Activated CD4-positive, alpha-beta memory T cell treated with anti-CD3 and anti-CD28 coated beads for 36 hours (primary cell): ENCODE data around the gene REXO1. TPM values are rescaled to one million over a fixed set of nuclear protein-coding genes. Genes with fewer than 3 reads are reported as not detected.
"Not testable (repeated sequence)": the region's sequence is repeated elsewhere in the genome, so short reads cannot be mapped to it uniquely, and the experiment has no call there.

Experiments used
- CTCF ChIA-PET: fragments of 350-600 bp; sonication (Branson Sonifier 250); formaldehyde crosslinking; loops from one replicate; lab custom pipeline; 2021; ENCODE audit warnings: antibody characterized with exemption, inconsistent platforms; lab: Charles Lee
- POLR2A ChIA-PET: fragments of 350-600 bp; sonication (Branson Sonifier 250); formaldehyde crosslinking; loops from one replicate; lab custom pipeline; 2021; ENCODE audit warnings: antibody characterized with exemption; lab: Charles Lee
- DNase-seq: peaks from one replicate; pipeline ENCODE4 v3.0.0-alpha.2; 2020
- H3K27ac Mint-ChIP-seq: one replicate; pipeline ENCODE4 v1.8.0; 2021; ENCODE audit warnings: mixed read lengths
- H3K27me3 Mint-ChIP-seq: one replicate; pipeline ENCODE4 v1.8.0; 2021; ENCODE audit warnings: mixed read lengths
- H3K36me3 Mint-ChIP-seq: one replicate; pipeline ENCODE4 v1.8.0; 2021; ENCODE audit warnings: mixed read lengths
- H3K4me1 Mint-ChIP-seq: one replicate; pipeline ENCODE4 v1.8.0; 2021; ENCODE audit warnings: low read depth, mixed read lengths
- H3K4me3 Mint-ChIP-seq: one replicate; pipeline ENCODE4 v1.8.0; 2021; ENCODE audit warnings: mild to moderate bottlenecking, mixed read lengths
- H3K9me3 Mint-ChIP-seq: one replicate; pipeline ENCODE4 v1.8.0; 2021; ENCODE audit warnings: mixed read lengths
- intact Hi-C: fragments of 100-400 bp; cut with micrococcal nuclease; formaldehyde crosslinking; loops from one replicate; pipeline ENCODE4 v1.15.1; 2023
- total RNA-seq, 2 experiments: library from RNA; stranded (reverse); gene quantifications; one replicate each; pipeline ENCODE4 v1.2.3, GENCODE V29; 2021

REXO1 gene
- total RNA-seq, result 10 to 100 TPM; 41.9 to 45.3 TPM

- Mint-ChIP-seq H3K4me3 (peak within 1 kb of the TSS; percentile 88), H3K36me3 (peaks cover 9% of the 10 kb centered on the region), H3K9me3 (no peaks in the 10 kb centered on the region), H3K27me3 (no peaks in the 10 kb centered on the region), H3K27ac (peak within 1 kb of the TSS; percentile 89), H3K4me1 (peaks cover 61% of the 10 kb centered on the region)
- POLR2A ChIA-PET, result no interaction called here
- peak; percentile 98 for DNase-seq
- CTCF ChIA-PET, result interaction anchor here (0.9 to 2.1 kb wide), 7 partner anchors 10 to 97 kb away, joined by 4 to 19 read pairs (median 5); no protein-coding TSS in a partner anchor
- intact Hi-C loops, result loop anchor here (1.0 kb wide), 1 partner anchor 36 kb away; the partner anchor contains the start of gene ATP8B3
Measured at GRCh38 chr19:1848399-1849131, at the start of gene REXO1. Gene REXO1, minus strand, starts transcription at chr19:1848483. Its CDS starts 125 bp downstream, at chr19:1848358.

GRCh38 chr19:1896508-1896907 is 48.2 kb upstream of the REXO1 start:
- H3K4me3 Mint-ChIP-seq, result peak overlapping the region; percentile 84
- ChIA-PET POLR2A (interaction anchor here (0.6 to 3.4 kb wide), 5 partner anchors 12 to 444 kb away, joined by 3 to 20 read pairs (median 4); partner anchors contain the start of gene ABHD17A), CTCF (interaction anchor here (0.6 to 1.8 kb wide), 5 partner anchors 19 to 86 kb away, joined by 3 to 12 read pairs (median 4); no protein-coding TSS in a partner anchor)
- DNase-seq, result no peak
- no peaks in the 10 kb centered on the region for H3K9me3 Mint-ChIP-seq
- peaks cover 26% of the 10 kb centered on the region for H3K4me1 Mint-ChIP-seq
- H3K27me3 Mint-ChIP-seq, result no peaks in the 10 kb centered on the region
- H3K36me3 Mint-ChIP-seq, result no peaks in the 10 kb centered on the region
- H3K27ac Mint-ChIP-seq, result peak overlapping the region; percentile 98
- intact Hi-C loops, result no loop called here

GRCh38 chr19:1893791-1894190 is 45.5 kb upstream of the REXO1 start:
- no peaks in the 10 kb centered on the region for H3K36me3 Mint-ChIP-seq
- H3K9me3 Mint-ChIP-seq, result no peaks in the 10 kb centered on the region
- no peaks in the 10 kb centered on the region for H3K27me3 Mint-ChIP-seq
- ChIA-PET CTCF (no interaction called here), POLR2A (no interaction called here)
- no peak for DNase-seq
- H3K4me3 Mint-ChIP-seq, result no peak overlapping the region
- H3K27ac Mint-ChIP-seq, result peak overlapping the region; percentile 11
- intact Hi-C loops, result no loop called here
- peaks cover 26% of the 10 kb centered on the region for H3K4me1 Mint-ChIP-seq

GRCh38 chr19:1889907-1890306 is 41.6 kb upstream of the REXO1 start:
- no peak for DNase-seq
- Mint-ChIP-seq H3K27ac (peak overlapping the region; percentile 59), H3K36me3 (no peaks in the 10 kb centered on the region), H3K4me3 (no peak overlapping the region), H3K4me1 (peaks cover 2% of the 10 kb centered on the region), H3K27me3 (no peaks in the 10 kb centered on the region), H3K9me3 (no peaks in the 10 kb centered on the region)
- ChIA-PET POLR2A (no interaction called here), CTCF (interaction anchor here (0.5 to 1.2 kb wide), 2 partner anchors 14 to 114 kb away, joined by 3 to 4 read pairs; no protein-coding TSS in a partner anchor)
- intact Hi-C loops, result no loop called here

GRCh38 chr19:1888385-1888784 is 40.1 kb upstream of the REXO1 start:
- H3K27me3 Mint-ChIP-seq, result no peaks in the 10 kb centered on the region
- DNase-seq, result no peak
- peaks cover 8% of the 10 kb centered on the region for H3K4me1 Mint-ChIP-seq
- POLR2A ChIA-PET, result no interaction called here
- CTCF ChIA-PET, result interaction anchor here (1.2 kb wide), 1 partner anchor 9 kb away, joined by 3 read pairs; no protein-coding TSS in a partner anchor
- intact Hi-C loops, result no loop called here
- H3K36me3 Mint-ChIP-seq, result peaks cover 11% of the 10 kb centered on the region
- H3K4me3 Mint-ChIP-seq, result no peak overlapping the region
- no peaks in the 10 kb centered on the region for H3K9me3 Mint-ChIP-seq
- no peak overlapping the region for H3K27ac Mint-ChIP-seq

GRCh38 chr19:1886360-1886759 is 38.1 kb upstream of the REXO1 start:
- DNase-seq, H3K9me3 Mint-ChIP-seq, H3K4me3 Mint-ChIP-seq, H3K27me3 Mint-ChIP-seq, intact Hi-C loops, H3K27ac Mint-ChIP-seq: not testable (repeated sequence)
- Mint-ChIP-seq H3K36me3 (peaks cover 16% of the 10 kb centered on the region), H3K4me1 (peaks cover 23% of the 10 kb centered on the region)
- ChIA-PET POLR2A (interaction anchor here (2.4 kb wide), 1 partner anchor 11 kb away, joined by 20 read pairs; no protein-coding TSS in a partner anchor), CTCF (interaction anchor here (1.1 kb wide), 1 partner anchor 11 kb away, joined by 3 read pairs; no protein-coding TSS in a partner anchor)

- intact Hi-C loops, result loop anchor here (1.0 kb wide), 2 partner anchors 12 to 20 kb away; partner anchors contain the start of genes ADAT3 and SCAMP4
- peak within 1 kb of the TSS; percentile 95 for H3K4me3 Mint-ChIP-seq
- H3K9me3 Mint-ChIP-seq, H3K27me3 Mint-ChIP-seq: not testable (repeated sequence)
- H3K36me3 Mint-ChIP-seq, result peaks cover 16% of the 10 kb centered on the region
- POLR2A ChIA-PET, result interaction anchor here (1.0 to 2.4 kb wide), 4 partner anchors 9 to 21 kb away, joined by 3 to 20 read pairs (median 4); partner anchors contain the start of genes ADAT3 and SCAMP4
- DNase-seq, result peak; percentile 97
- H3K27ac Mint-ChIP-seq, result peak within 1 kb of the TSS; percentile 98
- H3K4me1 Mint-ChIP-seq, result peaks cover 26% of the 10 kb centered on the region
- CTCF ChIA-PET, result interaction anchor here (0.7 to 3.3 kb wide), 6 partner anchors 10 to 20 kb away, joined by 3 to 19 read pairs (median 5); no protein-coding TSS in a partner anchor
Measured at GRCh38 chr19:1885398-1886119, 37.3 kb upstream of the REXO1 start, which contains the start of gene ABHD17A. Gene ABHD17A, minus strand, starts transcription at chr19:1885496. Its CDS starts 3,930 bp downstream, at chr19:1881566.

GRCh38 chr19:1884719-1885334 is 36.5 kb upstream of the REXO1 start:
- peak overlapping the region; percentile 95 for H3K4me3 Mint-ChIP-seq
- no peaks in the 10 kb centered on the region for H3K9me3 Mint-ChIP-seq
- peak overlapping the region; percentile 98 for H3K27ac Mint-ChIP-seq
- ChIA-PET POLR2A (interaction anchor here (1.0 to 2.4 kb wide), 6 partner anchors 9 to 28 kb away, joined by 3 to 20 read pairs (median 4); partner anchors contain the start of genes ADAT3 and SCAMP4), CTCF (interaction anchor here (0.7 to 3.3 kb wide), 5 partner anchors 9 to 20 kb away, joined by 3 to 19 read pairs (median 6); no protein-coding TSS in a partner anchor)
- H3K4me1 Mint-ChIP-seq, result peaks cover 27% of the 10 kb centered on the region
- no peaks in the 10 kb centered on the region for H3K27me3 Mint-ChIP-seq
- DNase-seq, result no peak
- peaks cover 16% of the 10 kb centered on the region for H3K36me3 Mint-ChIP-seq
- intact Hi-C loops, result loop anchor here (1.0 to 5.0 kb wide), 4 partner anchors 9 to 197 kb away; partner anchors contain the start of genes ADAT3 and SCAMP4

- peaks cover 27% of the 10 kb centered on the region for H3K4me1 Mint-ChIP-seq
- CTCF ChIA-PET, result interaction anchor here (1.2 to 3.3 kb wide), 4 partner anchors 9 to 44 kb away, joined by 3 to 19 read pairs (median 6); no protein-coding TSS in a partner anchor
- intact Hi-C loops, result loop anchor here (1.0 to 5.0 kb wide), 2 partner anchors 8 to 198 kb away; no protein-coding TSS in a partner anchor
- H3K4me3 Mint-ChIP-seq, result peak overlapping the region; percentile 95
- H3K36me3 Mint-ChIP-seq, result peaks cover 16% of the 10 kb centered on the region
- H3K27ac Mint-ChIP-seq, result peak overlapping the region; percentile 98
- POLR2A ChIA-PET, result interaction anchor here (1.0 to 2.4 kb wide), 6 partner anchors 8 to 27 kb away, joined by 3 to 20 read pairs (median 4); partner anchors contain the start of genes ADAT3 and SCAMP4
- peak; percentile 60 for DNase-seq
- no peaks in the 10 kb centered on the region for H3K27me3 Mint-ChIP-seq
- no peaks in the 10 kb centered on the region for H3K9me3 Mint-ChIP-seq
Measured at GRCh38 chr19:1884291-1884718, 36.0 kb upstream of the REXO1 start.

GRCh38 chr19:1883784-1884183 is 35.5 kb upstream of the REXO1 start:
- intact Hi-C loops, result loop anchor here (1.0 to 5.0 kb wide), 3 partner anchors 7 to 199 kb away; no protein-coding TSS in a partner anchor
- peak overlapping the region; percentile 98 for H3K27ac Mint-ChIP-seq
- no peaks in the 10 kb centered on the region for H3K9me3 Mint-ChIP-seq
- peaks cover 16% of the 10 kb centered on the region for H3K36me3 Mint-ChIP-seq
- peak overlapping the region; percentile 95 for H3K4me3 Mint-ChIP-seq
- no peaks in the 10 kb centered on the region for H3K27me3 Mint-ChIP-seq
- ChIA-PET CTCF (interaction anchor here (1.2 to 3.3 kb wide), 4 partner anchors 9 to 45 kb away, joined by 3 to 19 read pairs (median 6); no protein-coding TSS in a partner anchor), POLR2A (interaction anchor here (1.2 to 2.4 kb wide), 4 partner anchors 9 to 27 kb away, joined by 3 to 20 read pairs (median 4); partner anchors contain the start of genes ADAT3 and SCAMP4)
- H3K4me1 Mint-ChIP-seq, result peaks cover 27% of the 10 kb centered on the region
- DNase-seq, result peak; percentile 45
